ENCODE results near the gene TSPAN3. TPM values are rescaled to one million over a fixed set of nuclear protein-coding genes. Genes with fewer than 3 reads are reported as not detected.

TSPAN3 gene
- polyA plus RNA-seq, 1 donor (not counting 4 experiments of a cell fraction or from before 2014, with no cell fraction given), result 181 TPM

DNA sequence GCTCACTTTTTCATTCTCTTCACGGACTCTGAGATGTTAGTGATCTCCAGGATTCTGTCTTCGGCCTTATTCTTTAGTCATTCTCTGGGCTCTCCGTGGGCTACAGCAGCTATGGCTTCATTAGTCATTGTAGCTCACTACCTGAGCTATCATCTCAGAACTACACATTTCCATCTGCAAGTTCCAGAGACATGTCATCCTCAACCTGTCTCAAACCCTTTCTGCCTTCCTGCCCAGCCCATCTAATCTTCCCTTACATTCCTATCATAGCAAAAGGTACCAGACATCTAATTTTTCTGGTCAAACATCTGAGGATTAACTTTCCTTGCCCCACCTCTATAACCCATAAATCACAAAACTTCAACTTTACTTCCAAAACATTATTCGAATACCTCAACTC is 13.2 kb downstream of the TSPAN3 start:
- peaks cover 1 to 4% of the 10 kb centered on the region in 2 experiments for H3K36me3 ChIP-seq (ENCODE audit: control insufficient read depth in 2 of 2, extremely low read depth in 1 of 2, insufficient read depth in 2 of 2, low read length in 2 of 2)
- TF ChIP-seq, protein P1, sequence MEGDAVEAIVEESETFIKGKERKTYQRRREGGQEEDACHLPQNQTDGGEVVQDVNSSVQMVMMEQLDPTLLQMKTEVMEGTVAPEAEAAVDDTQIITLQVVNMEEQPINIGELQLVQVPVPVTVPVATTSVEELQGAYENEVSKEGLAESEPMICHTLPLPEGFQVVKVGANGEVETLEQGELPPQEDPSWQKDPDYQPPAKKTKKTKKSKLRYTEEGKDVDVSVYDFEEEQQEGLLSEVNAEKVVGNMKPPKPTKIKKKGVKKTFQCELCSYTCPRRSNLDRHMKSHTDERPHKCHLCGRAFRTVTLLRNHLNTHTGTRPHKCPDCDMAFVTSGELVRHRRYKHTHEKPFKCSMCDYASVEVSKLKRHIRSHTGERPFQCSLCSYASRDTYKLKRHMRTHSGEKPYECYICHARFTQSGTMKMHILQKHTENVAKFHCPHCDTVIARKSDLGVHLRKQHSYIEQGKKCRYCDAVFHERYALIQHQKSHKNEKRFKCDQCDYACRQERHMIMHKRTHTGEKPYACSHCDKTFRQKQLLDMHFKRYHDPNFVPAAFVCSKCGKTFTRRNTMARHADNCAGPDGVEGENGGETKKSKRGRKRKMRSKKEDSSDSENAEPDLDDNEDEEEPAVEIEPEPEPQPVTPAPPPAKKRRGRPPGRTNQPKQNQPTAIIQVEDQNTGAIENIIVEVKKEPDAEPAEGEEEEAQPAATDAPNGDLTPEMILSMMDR (optimal IDR thresholded peaks at IDR 0.05 in 1 of 3, IDR thresholded peaks at IDR 0.05 in 1 of 3, conservative IDR thresholded peaks at IDR 0.05 in 1 of 3; ENCODE audit: extremely low read depth in 1 of 3, insufficient read depth in 2 of 3, low read length in 3 of 3), result no peak
- TF ChIP-seq EZH2 (IDR thresholded peaks at IDR 0.05; ENCODE audit: low read length), result no peak
- H3K79me2 ChIP-seq (ENCODE audit: control insufficient read depth, insufficient read depth, low read length), result no peaks in the 10 kb centered on the region
- H3K4me2 ChIP-seq (ENCODE audit: control insufficient read depth, extremely low read depth, insufficient read depth, low read depth, low read length), result no peak overlapping the region
- dilution Hi-C loops (cut with MboI; ENCODE audit: extremely low pct_ligation_motif_present, low sequenced_read_pairs), result no loop called here
- no peaks in the 10 kb centered on the region for H3K9me3 ChIP-seq (ENCODE audit: control insufficient read depth, low read depth, low read length)
- no peaks in the 10 kb centered on the region for H3K27me3 ChIP-seq (ENCODE audit: control insufficient read depth, extremely low read depth, insufficient read depth, low read length)
- FAIRE-seq, result no peak
- peaks cover 2% of the 10 kb centered on the region for H3K9me1 ChIP-seq (ENCODE audit: control insufficient read depth, extremely low read depth, insufficient read depth, low read length)
- H4K20me1 ChIP-seq (ENCODE audit: control insufficient read depth, extremely low read depth, insufficient read depth, low read length), result no peaks in the 10 kb centered on the region
- no peak for DNase-seq (ENCODE audit: low read depth, low spot score)
- no peak overlapping the region for H3K9ac ChIP-seq (ENCODE audit: control insufficient read depth, extremely low read depth, insufficient read depth, low read length)
- H3K4me1 ChIP-seq (ENCODE audit: control insufficient read depth, extremely low read depth, insufficient read depth, low read length), result peaks cover 14% of the 10 kb centered on the region
- no peak overlapping the region for H3K27ac ChIP-seq (ENCODE audit: control insufficient read depth, insufficient read depth, low read length)
- no peak overlapping the region for H2AFZ ChIP-seq (ENCODE audit: control insufficient read depth, low read length)
- H3K4me3 ChIP-seq (ENCODE audit: control insufficient read depth in 2 of 3, extremely low read depth in 1 of 3, insufficient read depth in 2 of 3, low read depth in 1 of 3, low read length in 3 of 3), result no peak overlapping the region

DNA sequence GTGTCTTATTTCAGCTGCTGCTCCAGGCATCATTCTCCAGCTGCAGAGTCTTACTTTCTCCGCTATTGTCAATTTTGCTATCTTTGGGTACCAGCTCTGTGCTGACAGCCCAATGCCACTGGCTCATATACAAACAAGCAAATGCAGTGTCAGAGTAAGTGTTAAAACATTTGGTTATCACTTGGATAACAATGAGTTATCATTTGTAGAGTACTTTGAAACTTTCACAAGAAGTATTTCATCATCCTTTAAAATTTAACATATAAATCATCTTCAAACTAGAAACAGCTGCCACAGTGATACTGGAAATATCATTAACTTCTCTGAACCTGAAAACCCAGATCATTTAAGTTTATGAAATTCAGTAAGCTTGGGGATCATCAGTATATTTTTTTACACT is 13.8 kb downstream of the TSPAN3 start:
- DNase-seq (ENCODE audit: low read depth, low spot score), result no peak
- dilution Hi-C loops (cut with MboI; ENCODE audit: extremely low pct_ligation_motif_present, low sequenced_read_pairs), result no loop called here
- Histone ChIP-seq H3K36me3 (ENCODE audit: control insufficient read depth in 2 of 2, extremely low read depth in 1 of 2, insufficient read depth in 2 of 2, low read length in 2 of 2) (peaks cover 1 to 4% of the 10 kb centered on the region in 2 experiments), H3K27me3 (ENCODE audit: control insufficient read depth, extremely low read depth, insufficient read depth, low read length) (no peaks in the 10 kb centered on the region), H3K9me1 (ENCODE audit: control insufficient read depth, extremely low read depth, insufficient read depth, low read length) (peaks cover 2% of the 10 kb centered on the region), H3K9ac (ENCODE audit: control insufficient read depth, extremely low read depth, insufficient read depth, low read length) (no peak overlapping the region), H4K20me1 (ENCODE audit: control insufficient read depth, extremely low read depth, insufficient read depth, low read length) (no peaks in the 10 kb centered on the region), H3K27ac (ENCODE audit: control insufficient read depth, insufficient read depth, low read length) (no peak overlapping the region), H3K9me3 (ENCODE audit: control insufficient read depth, low read depth, low read length) (no peaks in the 10 kb centered on the region), H3K4me2 (ENCODE audit: control insufficient read depth, extremely low read depth, insufficient read depth, low read depth, low read length) (no peak overlapping the region), H3K79me2 (ENCODE audit: control insufficient read depth, insufficient read depth, low read length) (no peaks in the 10 kb centered on the region), H2AFZ (ENCODE audit: control insufficient read depth, low read length) (no peak overlapping the region), H3K4me3 (ENCODE audit: control insufficient read depth in 2 of 3, extremely low read depth in 1 of 3, insufficient read depth in 2 of 3, low read depth in 1 of 3, low read length in 3 of 3) (no peak overlapping the region), H3K4me1 (ENCODE audit: control insufficient read depth, extremely low read depth, insufficient read depth, low read length) (peaks cover 12% of the 10 kb centered on the region)
- FAIRE-seq, result no peak
- TF ChIP-seq, protein P1 (optimal IDR thresholded peaks at IDR 0.05 in 1 of 3, IDR thresholded peaks at IDR 0.05 in 1 of 3, conservative IDR thresholded peaks at IDR 0.05 in 1 of 3; ENCODE audit: extremely low read depth in 1 of 3, insufficient read depth in 2 of 3, low read length in 3 of 3), result no peak
- TF ChIP-seq EZH2 (IDR thresholded peaks at IDR 0.05; ENCODE audit: low read length), result no peak

Measured in keratinocyte (primary cell).